PC-3 (cell line): Measurements from ENCODE around the gene BTF3.

Experiments
- CTCF ChIP-seq: fragments of 300-600 bp; sonication (generic); conservative IDR thresholded peaks from 2 replicates; pipeline ENCODE4 v1.5.1; 2017; ENCODE audit warnings: antibody characterized with exemption, low read depth, mild to moderate bottlenecking, low read length
- EZH2 ChIP-seq: fragments of 300-600 bp; sonication (generic); IDR thresholded peaks from one replicate; pipeline ENCODE4 v1.6.1; 2017; ENCODE audit warnings: antibody characterized with exemption, mild to moderate bottlenecking, low read length; ENCODE audit not compliant: unreplicated experiment
- EZH2phosphoT487 ChIP-seq: fragments of 300-600 bp; sonication (generic); IDR thresholded peaks from 2 replicates; pipeline ENCODE4 v1.6.1; 2018; ENCODE audit warnings: mild to moderate bottlenecking, antibody characterized with exemption, low read length, borderline replicate concordance

DNA sequence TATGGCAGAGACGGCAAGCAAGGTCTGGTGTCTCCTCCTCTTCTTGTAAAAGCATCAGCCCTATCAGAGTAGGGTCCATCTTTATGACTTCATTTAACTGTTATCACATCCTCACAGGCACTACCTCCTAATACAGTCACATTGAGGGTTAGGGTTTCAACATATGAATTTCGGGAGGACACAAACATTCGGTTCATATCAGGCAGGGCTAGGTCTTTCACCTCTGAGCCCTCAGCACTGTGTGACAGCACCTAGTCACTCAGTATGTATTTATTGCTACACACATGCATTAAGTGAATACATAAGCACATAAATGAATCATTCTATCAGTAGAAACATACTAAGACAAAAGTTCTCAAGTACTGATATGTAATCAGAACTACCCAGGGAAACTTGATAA lies 9.4 kb upstream of the BTF3 start:
- TF ChIP-seq CTCF = no peak
- no peak for TF ChIP-seq EZH2phosphoT487
- no peak for TF ChIP-seq EZH2
